Type B pancreatic cell (in vitro differentiated cells): ENCODE measurements around the gene ULK1. TPM values are rescaled to one million over a fixed set of nuclear protein-coding genes. Genes with fewer than 3 reads are reported as not detected.

ENCODE experiments used
- DNase-seq: peaks from one replicate; pipeline ENCODE4 v3.0.0; 2021; ENCODE audit warnings: mixed read lengths; ENCODE audit not compliant: unreplicated experiment; ENCODE audit errors: extremely low spot score
- H3K27ac Mint-ChIP-seq: 2 replicates; pipeline ENCODE4 v1.8.0; 2021; ENCODE audit warnings: mild to moderate bottlenecking, mixed read lengths
- H3K27me3 Mint-ChIP-seq: 2 replicates; pipeline ENCODE4 v1.8.0; 2021; ENCODE audit warnings: mixed read lengths
- H3K36me3 Mint-ChIP-seq: 2 replicates; pipeline ENCODE4 v1.8.0; 2021; ENCODE audit warnings: mixed read lengths
- H3K4me1 Mint-ChIP-seq: one replicate; pipeline ENCODE4 v1.8.0; 2021; ENCODE audit warnings: mixed read lengths; ENCODE audit not compliant: unreplicated experiment
- H3K4me3 Mint-ChIP-seq: 2 replicates; pipeline ENCODE4 v1.8.0; 2021; ENCODE audit warnings: mild to moderate bottlenecking, mixed read lengths
- H3K9me3 Mint-ChIP-seq: 2 replicates; pipeline ENCODE4 v1.8.0; 2021; ENCODE audit warnings: mixed read lengths
- CTCF ChIP-seq: fragments of 200-600 bp; sonication (generic); conservative IDR thresholded peaks from 2 replicates; pipeline ENCODE4 v1.5.0; 2021; ENCODE audit warnings: antibody characterized with exemption, mild to moderate bottlenecking
- total RNA-seq: library from RNA; stranded (reverse); gene quantifications from 2 replicates; pipeline ENCODE4 v1.2.1, GENCODE V29; 2021; ENCODE audit warnings: low replicate concordance

The ULK1 gene
- total RNA-seq, 1 donor from 2014 or later = 80.0 TPM

GRCh38 chr12:131908092-131909080, 14.0 kb downstream of the ULK1 start:
- Mint-ChIP-seq H3K9me3 (no peaks in the 10 kb centered on the region), H3K36me3 (no peaks in the 10 kb centered on the region), H3K27ac (no peak overlapping the region), H3K27me3 (no peaks in the 10 kb centered on the region), H3K4me1 (no peaks in the 10 kb centered on the region), H3K4me3 (no peak overlapping the region)
- no peak for TF ChIP-seq CTCF
- DNase-seq = peak; percentile 67

GRCh38 chr12:131909081-131909751, 14.8 kb downstream of the ULK1 start:
- Mint-ChIP-seq H3K27me3 (no peaks in the 10 kb centered on the region), H3K4me1 (no peaks in the 10 kb centered on the region), H3K9me3 (no peaks in the 10 kb centered on the region), H3K27ac (no peak overlapping the region), H3K4me3 (no peak overlapping the region), H3K36me3 (no peaks in the 10 kb centered on the region)
- no peak for TF ChIP-seq CTCF
- peak; percentile 74 for DNase-seq

DNA sequence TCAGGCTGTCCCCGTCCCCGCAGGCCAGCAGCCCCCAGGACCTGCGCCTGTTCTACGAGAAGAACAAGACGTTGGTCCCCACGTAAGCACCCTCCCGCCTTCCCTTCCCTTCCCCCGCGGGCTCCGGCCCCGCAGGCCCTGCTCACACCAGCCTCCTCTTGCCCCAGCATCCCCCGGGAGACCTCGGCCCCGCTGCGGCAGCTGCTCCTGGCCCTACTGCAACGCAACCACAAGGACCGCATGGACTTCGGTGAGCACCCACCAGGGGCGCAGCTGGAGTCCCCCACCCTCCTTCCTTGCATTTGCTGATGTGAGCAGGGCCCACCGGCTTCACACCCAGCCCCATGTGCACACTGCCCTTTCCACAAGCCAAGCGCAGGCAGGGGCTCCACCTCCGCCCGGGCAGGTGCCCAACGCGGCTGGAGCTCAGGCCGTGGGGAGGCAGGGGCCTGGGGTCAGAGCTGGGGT, 15.4 kb downstream of the ULK1 start:
- TF ChIP-seq CTCF = no peak
- Mint-ChIP-seq H3K36me3 (no peaks in the 10 kb centered on the region), H3K9me3 (no peaks in the 10 kb centered on the region), H3K4me3 (no peak overlapping the region), H3K27me3 (no peaks in the 10 kb centered on the region), H3K27ac (no peak overlapping the region), H3K4me1 (no peaks in the 10 kb centered on the region)
- DNase-seq = no peak

DNA sequence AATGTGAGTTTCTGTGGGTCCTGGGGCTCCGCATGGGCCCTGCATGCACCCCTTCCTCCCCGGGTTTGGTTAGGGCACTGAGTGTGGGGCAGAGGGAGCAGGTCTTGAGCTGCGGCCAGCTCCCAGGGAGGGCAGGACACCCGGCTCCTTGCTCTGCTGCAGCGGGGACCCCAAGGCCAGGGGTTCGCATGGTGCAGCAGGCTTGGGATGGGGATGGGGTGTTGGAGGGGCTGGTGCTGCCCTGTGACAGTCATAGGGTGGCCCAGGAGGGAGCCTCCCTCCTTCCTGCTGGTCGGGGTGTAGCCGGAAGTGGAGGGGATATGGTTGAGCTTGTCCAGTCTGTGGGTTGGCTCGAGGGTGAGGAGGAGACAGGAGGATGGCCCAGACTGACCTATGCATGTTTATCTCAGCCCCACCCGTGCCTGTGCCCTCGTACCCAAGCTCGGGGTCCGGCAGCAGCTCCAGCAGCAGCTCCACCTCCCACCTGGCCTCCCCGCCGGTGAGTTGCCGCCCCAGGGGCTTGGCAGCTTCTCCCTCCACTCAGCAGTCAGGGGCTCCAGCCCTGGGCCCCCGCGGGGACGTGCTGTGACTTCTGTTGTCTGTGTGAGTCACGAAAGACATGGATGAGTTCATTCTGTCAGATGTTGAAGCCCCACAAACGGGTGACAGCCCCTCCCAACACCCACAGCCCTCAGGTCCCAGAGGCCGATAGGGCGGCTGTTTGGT, 16.0 kb downstream of the ULK1 start:
- DNase-seq = no peak
- H3K36me3 Mint-ChIP-seq = no peaks in the 10 kb centered on the region
- no peak overlapping the region for H3K4me3 Mint-ChIP-seq
- no peaks in the 10 kb centered on the region for H3K9me3 Mint-ChIP-seq
- H3K4me1 Mint-ChIP-seq = no peaks in the 10 kb centered on the region
- H3K27ac Mint-ChIP-seq = no peak overlapping the region
- H3K27me3 Mint-ChIP-seq = no peaks in the 10 kb centered on the region
- no peak for TF ChIP-seq CTCF

DNA sequence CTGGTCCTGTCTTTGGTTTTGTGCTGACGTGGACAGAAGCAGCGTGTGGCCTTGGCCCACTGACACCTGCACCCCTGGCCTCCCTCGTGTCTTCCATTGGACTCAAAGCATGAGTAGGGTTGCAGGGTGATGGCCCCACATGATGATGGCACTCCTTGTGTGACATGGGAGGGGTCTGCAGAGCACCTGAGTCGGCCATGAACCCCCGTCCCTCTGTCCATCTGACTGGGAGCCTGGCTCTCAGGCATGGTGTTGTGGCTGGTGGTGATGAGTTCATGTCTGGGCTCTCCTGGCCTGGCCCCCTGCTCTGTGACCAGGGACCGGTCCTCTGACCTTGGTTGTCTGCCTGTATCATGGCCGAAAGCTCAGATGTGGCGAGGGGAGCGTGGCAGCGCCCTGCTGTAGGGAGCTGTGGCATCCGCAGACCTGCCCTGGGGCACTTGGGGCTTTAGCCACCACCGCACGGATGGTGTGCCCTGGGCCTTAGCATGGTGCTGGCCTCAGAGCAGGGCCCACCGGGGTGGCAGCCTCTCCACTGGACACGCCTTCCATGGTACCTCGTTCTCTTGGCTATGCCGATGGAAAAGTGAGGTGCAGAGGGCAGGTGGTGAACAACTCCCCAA, 16.7 kb downstream of the ULK1 start:
- H3K27ac Mint-ChIP-seq = no peak overlapping the region
- H3K9me3 Mint-ChIP-seq = no peaks in the 10 kb centered on the region
- DNase-seq = no peak
- H3K27me3 Mint-ChIP-seq = no peaks in the 10 kb centered on the region
- H3K4me3 Mint-ChIP-seq = no peak overlapping the region
- TF ChIP-seq CTCF = no peak
- no peaks in the 10 kb centered on the region for H3K36me3 Mint-ChIP-seq
- no peaks in the 10 kb centered on the region for H3K4me1 Mint-ChIP-seq
